GM23338 (cell line): Measurements from ENCODE around the gene RPLP1. TPM values are rescaled to one million over a fixed set of nuclear protein-coding genes. Genes with fewer than 3 reads are reported as not detected.

Experiments
- ATAC-seq: fragments of 200-7000 bp; cut with Tn5 transposase; 3 replicates; pipeline ENCODE4 v1.9.1; 2020
- DNase-seq: peaks from one replicate; pipeline ENCODE4 v3.0.0-alpha.2; 2015; ENCODE audit warnings: low spot score
- H2AFZ ChIP-seq: fragments of 200-600 bp; sonication (generic); 2 replicates; pipeline ENCODE4 v1.8.0; 2016; ENCODE audit warnings: antibody characterized with exemption, mild to moderate bottlenecking, moderate library complexity
- H3F3A ChIP-seq: fragments of 200-600 bp; sonication (generic); replicated peaks from 2 replicates; pipeline ENCODE4 v1.8.0; 2017; ENCODE audit warnings: antibody characterized with exemption, mixed run types, low read depth
- H3K27ac ChIP-seq: fragments of 200-600 bp; sonication (generic); 2 replicates; pipeline ENCODE4 v1.6.1; 2016; ENCODE audit warnings: low read depth
- H3K27me3 ChIP-seq: fragments of 200-600 bp; sonication (generic); 2 replicates; pipeline ENCODE4 v1.8.0; 2016; ENCODE audit warnings: mild to moderate bottlenecking, mixed run types, moderate library complexity; ENCODE audit not compliant: insufficient read depth
- H3K36me3 ChIP-seq: fragments of 200-600 bp; sonication (generic); 2 replicates; pipeline ENCODE4 v1.8.0; 2016; ENCODE audit warnings: mild to moderate bottlenecking; ENCODE audit not compliant: insufficient read depth
- H3K4me1 ChIP-seq: fragments of 200-600 bp; sonication (generic); 2 replicates; pipeline ENCODE4 v1.8.0; 2016; ENCODE audit warnings: mild to moderate bottlenecking, moderate library complexity; ENCODE audit not compliant: insufficient read depth
- H3K4me2 ChIP-seq: fragments of 200-600 bp; sonication (generic); 2 replicates; pipeline ENCODE4 v1.7.1; 2017; ENCODE audit warnings: mixed run types
- H3K4me3 ChIP-seq: fragments of 200-600 bp; sonication (generic); 2 replicates; pipeline ENCODE4 v1.6.1; 2016; ENCODE audit warnings: mixed run types
- H3K79me2 ChIP-seq: fragments of 200-600 bp; sonication (generic); replicated peaks from 2 replicates; pipeline ENCODE4 v1.8.0; 2017; ENCODE audit warnings: mild to moderate bottlenecking; ENCODE audit not compliant: insufficient read depth
- H3K9me2 ChIP-seq: fragments of 200-600 bp; sonication (generic); 2 replicates; pipeline ENCODE4 v1.8.0; 2017; ENCODE audit not compliant: insufficient read depth
- H4K20me1 ChIP-seq: fragments of 200-600 bp; sonication (generic); replicated peaks from 2 replicates; pipeline ENCODE4 v1.8.0; 2017; ENCODE audit warnings: mild to moderate bottlenecking; ENCODE audit not compliant: insufficient read depth
- H3K27ac Mint-ChIP-seq: 2 replicates; pipeline ENCODE4 v1.8.0; 2020; ENCODE audit warnings: inconsistent platforms, mild to moderate bottlenecking, moderate library complexity, mixed read lengths
- H3K27me3 Mint-ChIP-seq: 3 replicates; pipeline ENCODE4 v1.8.0; 2022; ENCODE audit warnings: low read depth, mild to moderate bottlenecking, moderate library complexity, mixed read lengths, inconsistent platforms; ENCODE audit not compliant: insufficient read depth, poor library complexity
- H3K36me3 Mint-ChIP-seq: 3 replicates; pipeline ENCODE4 v1.8.0; 2021; ENCODE audit warnings: low read depth, mild to moderate bottlenecking, inconsistent platforms, moderate library complexity, mixed read lengths
- H3K4me1 Mint-ChIP-seq: 3 replicates; pipeline ENCODE4 v1.8.0; 2020; ENCODE audit warnings: mild to moderate bottlenecking, inconsistent platforms, mixed read lengths
- H3K4me3 Mint-ChIP-seq: 3 replicates; pipeline ENCODE4 v1.8.0; 2021; ENCODE audit warnings: moderate library complexity, mild to moderate bottlenecking, inconsistent platforms, mixed read lengths
- H3K9me3 Mint-ChIP-seq: 3 replicates; pipeline ENCODE4 v1.8.0; 2020; ENCODE audit warnings: moderate library complexity, mild to moderate bottlenecking, inconsistent platforms, mixed read lengths
- CREB1 ChIP-seq: fragments of 250-450 bp; sonication (Bioruptor Pico); IDR thresholded peaks from 2 replicates; pipeline ENCODE4 v1.5.0; 2020; ENCODE audit warnings: low read depth, mild to moderate bottlenecking, moderate library complexity
- EZH2 ChIP-seq: fragments of 200-600 bp; sonication (generic); IDR thresholded peaks from one replicate; pipeline ENCODE4 v1.8.0; 2017; ENCODE audit warnings: antibody characterized with exemption, mild to moderate bottlenecking, low read depth; ENCODE audit not compliant: unreplicated experiment
- EZH2phosphoT487 ChIP-seq: fragments of 200-600 bp; sonication (generic); IDR thresholded peaks from one replicate; pipeline ENCODE4 v1.8.1; 2018; ENCODE audit warnings: antibody characterized with exemption; ENCODE audit not compliant: unreplicated experiment
- JUNB ChIP-seq: IDR thresholded peaks from one replicate; pipeline ENCODE4 v1.6.1; 2016; ENCODE audit warnings: antibody characterized with exemption; ENCODE audit not compliant: unreplicated experiment
- NANOG ChIP-seq: IDR thresholded peaks from 2 replicates; pipeline ENCODE4 v1.6.1; 2016; ENCODE audit warnings: antibody characterized with exemption, borderline replicate concordance
- POLR2AphosphoS5 ChIP-seq: IDR thresholded peaks from 2 replicates; pipeline ENCODE4 v1.6.1; 2016; ENCODE audit warnings: antibody characterized with exemption, low read depth
- STAT1 ChIP-seq: IDR thresholded peaks from one replicate; pipeline ENCODE4 v1.6.1; 2016; ENCODE audit warnings: antibody characterized with exemption; ENCODE audit not compliant: unreplicated experiment
- ZNF114 ChIP-seq: fragments of 250-450 bp; sonication (Bioruptor Pico); IDR thresholded peaks from 2 replicates; pipeline ENCODE4 v1.5.0; 2020; ENCODE audit warnings: mild to moderate bottlenecking, moderate library complexity
- ZNF331 ChIP-seq: fragments of 250-450 bp; sonication (Bioruptor Pico); IDR thresholded peaks from 2 replicates; pipeline ENCODE4 v1.5.0; 2020; ENCODE audit warnings: low read depth, mild to moderate bottlenecking, moderate library complexity
- polyA plus RNA-seq: library from polyadenylated mRNA; unstranded; fragments of >200 nt; fragmentation: Nextera tagmentation; extraction: Ambion mirVana; gene quantifications from 2 replicates; pipeline ENCODE4 v1.2.1, GENCODE V29; 2016
- total RNA-seq: library from RNA; depleted of rRNA; stranded (reverse); fragments of >200 nt; shearing (Covaris generic); gene quantifications from 2 replicates; pipeline ENCODE4 v1.2.3, GENCODE V29; 2014
- TF ChIP-seq, protein P1 (sequence below): IDR thresholded peaks from one replicate; pipeline ENCODE4 v1.6.1; 2018; ENCODE audit warnings: antibody characterized with exemption; ENCODE audit not compliant: unreplicated experiment
- TF ChIP-seq, protein P2 (sequence below): IDR thresholded peaks from 2 replicates; pipeline ENCODE4 v1.6.1; 2016; ENCODE audit warnings: antibody characterized with exemption
- TF ChIP-seq, protein P3 (sequence below), 2 experiments: fragments of 200-600 bp in 1 of 2; sonication (generic) in 1 of 2; conservative IDR thresholded peaks; 2 replicates each; pipeline versions ENCODE4 v1.5.1 to v1.6.1; 2016 to 2017; ENCODE audit warnings: antibody characterized with exemption in 2 of 2, low read depth in 2 of 2, mild to moderate bottlenecking in 2 of 2, moderate library complexity in 1 of 2
- TF ChIP-seq, protein P4 (sequence below): fragments of 250-450 bp; sonication (Bioruptor Pico); IDR thresholded peaks from 2 replicates; pipeline ENCODE4 v1.5.0; 2020; ENCODE audit warnings: mild to moderate bottlenecking, moderate library complexity

Gene RPLP1
- total and polyA plus RNA-seq, 2 experiments from 2014 or later = 283 to 3,258 TPM

DNA sequence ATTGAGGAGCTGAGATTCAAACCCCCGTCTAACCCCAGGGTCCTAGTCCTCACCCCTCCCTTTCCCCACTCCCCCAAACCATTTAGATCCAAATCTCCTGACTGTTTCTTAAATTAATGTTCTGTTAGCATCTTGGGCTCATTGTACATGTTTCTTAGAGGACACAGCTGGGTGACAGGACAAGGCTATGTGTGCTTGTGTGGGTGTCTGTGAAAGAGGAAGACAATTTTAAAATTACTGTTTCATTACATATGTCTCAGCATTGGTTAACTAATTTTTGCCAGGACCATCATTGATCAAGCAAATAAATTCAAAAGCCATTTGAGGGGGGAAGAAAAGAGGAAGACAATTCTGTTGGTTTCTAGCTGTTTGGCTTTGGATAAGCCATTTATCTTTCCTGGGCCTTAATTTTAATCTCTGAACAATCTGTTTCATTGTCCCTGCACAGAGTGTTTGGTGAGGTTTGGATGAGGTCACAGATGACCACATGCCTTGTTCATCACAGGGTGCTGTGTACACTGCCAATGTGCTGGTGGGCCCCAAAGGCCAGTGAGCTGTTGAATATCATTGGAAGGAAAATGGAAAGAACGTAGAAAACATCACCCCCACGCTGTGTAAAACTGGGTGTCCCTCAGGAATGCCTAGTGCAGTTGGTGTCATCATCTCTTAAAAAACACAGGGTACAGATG, 51.9 kb downstream of the RPLP1 start:
- Histone ChIP-seq H3K4me3 (no peak overlapping the region), H3K36me3 (no peaks in the 10 kb centered on the region), H3K27me3 (no peaks in the 10 kb centered on the region), H3K27ac (no peak overlapping the region), H3F3A (no peaks in the 10 kb centered on the region), H4K20me1 (no peaks in the 10 kb centered on the region), H2AFZ (no peak overlapping the region), H3K4me1 (no peaks in the 10 kb centered on the region), H3K9me2 (no peaks in the 10 kb centered on the region), H3K4me2 (no peak overlapping the region), H3K79me2 (no peaks in the 10 kb centered on the region)
- H3K27me3 Mint-ChIP-seq = peaks cover 2% of the 10 kb centered on the region
- TF ChIP-seq, protein P1, sequence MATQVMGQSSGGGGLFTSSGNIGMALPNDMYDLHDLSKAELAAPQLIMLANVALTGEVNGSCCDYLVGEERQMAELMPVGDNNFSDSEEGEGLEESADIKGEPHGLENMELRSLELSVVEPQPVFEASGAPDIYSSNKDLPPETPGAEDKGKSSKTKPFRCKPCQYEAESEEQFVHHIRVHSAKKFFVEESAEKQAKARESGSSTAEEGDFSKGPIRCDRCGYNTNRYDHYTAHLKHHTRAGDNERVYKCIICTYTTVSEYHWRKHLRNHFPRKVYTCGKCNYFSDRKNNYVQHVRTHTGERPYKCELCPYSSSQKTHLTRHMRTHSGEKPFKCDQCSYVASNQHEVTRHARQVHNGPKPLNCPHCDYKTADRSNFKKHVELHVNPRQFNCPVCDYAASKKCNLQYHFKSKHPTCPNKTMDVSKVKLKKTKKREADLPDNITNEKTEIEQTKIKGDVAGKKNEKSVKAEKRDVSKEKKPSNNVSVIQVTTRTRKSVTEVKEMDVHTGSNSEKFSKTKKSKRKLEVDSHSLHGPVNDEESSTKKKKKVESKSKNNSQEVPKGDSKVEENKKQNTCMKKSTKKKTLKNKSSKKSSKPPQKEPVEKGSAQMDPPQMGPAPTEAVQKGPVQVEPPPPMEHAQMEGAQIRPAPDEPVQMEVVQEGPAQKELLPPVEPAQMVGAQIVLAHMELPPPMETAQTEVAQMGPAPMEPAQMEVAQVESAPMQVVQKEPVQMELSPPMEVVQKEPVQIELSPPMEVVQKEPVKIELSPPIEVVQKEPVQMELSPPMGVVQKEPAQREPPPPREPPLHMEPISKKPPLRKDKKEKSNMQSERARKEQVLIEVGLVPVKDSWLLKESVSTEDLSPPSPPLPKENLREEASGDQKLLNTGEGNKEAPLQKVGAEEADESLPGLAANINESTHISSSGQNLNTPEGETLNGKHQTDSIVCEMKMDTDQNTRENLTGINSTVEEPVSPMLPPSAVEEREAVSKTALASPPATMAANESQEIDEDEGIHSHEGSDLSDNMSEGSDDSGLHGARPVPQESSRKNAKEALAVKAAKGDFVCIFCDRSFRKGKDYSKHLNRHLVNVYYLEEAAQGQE = no peak
- TF ChIP-seq NANOG (no peak), STAT1 (no peak), EZH2 (no peak), ZNF331 (no peak), CREB1 (CRISPR knock-in tag) (no peak), POLR2AphosphoS5 (no peak), EZH2phosphoT487 (no peak), ZNF114 (no peak), JUNB (no peak)
- TF ChIP-seq, protein P2, sequence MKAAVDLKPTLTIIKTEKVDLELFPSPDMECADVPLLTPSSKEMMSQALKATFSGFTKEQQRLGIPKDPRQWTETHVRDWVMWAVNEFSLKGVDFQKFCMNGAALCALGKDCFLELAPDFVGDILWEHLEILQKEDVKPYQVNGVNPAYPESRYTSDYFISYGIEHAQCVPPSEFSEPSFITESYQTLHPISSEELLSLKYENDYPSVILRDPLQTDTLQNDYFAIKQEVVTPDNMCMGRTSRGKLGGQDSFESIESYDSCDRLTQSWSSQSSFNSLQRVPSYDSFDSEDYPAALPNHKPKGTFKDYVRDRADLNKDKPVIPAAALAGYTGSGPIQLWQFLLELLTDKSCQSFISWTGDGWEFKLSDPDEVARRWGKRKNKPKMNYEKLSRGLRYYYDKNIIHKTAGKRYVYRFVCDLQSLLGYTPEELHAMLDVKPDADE = no peak
- TF ChIP-seq, protein P3, sequence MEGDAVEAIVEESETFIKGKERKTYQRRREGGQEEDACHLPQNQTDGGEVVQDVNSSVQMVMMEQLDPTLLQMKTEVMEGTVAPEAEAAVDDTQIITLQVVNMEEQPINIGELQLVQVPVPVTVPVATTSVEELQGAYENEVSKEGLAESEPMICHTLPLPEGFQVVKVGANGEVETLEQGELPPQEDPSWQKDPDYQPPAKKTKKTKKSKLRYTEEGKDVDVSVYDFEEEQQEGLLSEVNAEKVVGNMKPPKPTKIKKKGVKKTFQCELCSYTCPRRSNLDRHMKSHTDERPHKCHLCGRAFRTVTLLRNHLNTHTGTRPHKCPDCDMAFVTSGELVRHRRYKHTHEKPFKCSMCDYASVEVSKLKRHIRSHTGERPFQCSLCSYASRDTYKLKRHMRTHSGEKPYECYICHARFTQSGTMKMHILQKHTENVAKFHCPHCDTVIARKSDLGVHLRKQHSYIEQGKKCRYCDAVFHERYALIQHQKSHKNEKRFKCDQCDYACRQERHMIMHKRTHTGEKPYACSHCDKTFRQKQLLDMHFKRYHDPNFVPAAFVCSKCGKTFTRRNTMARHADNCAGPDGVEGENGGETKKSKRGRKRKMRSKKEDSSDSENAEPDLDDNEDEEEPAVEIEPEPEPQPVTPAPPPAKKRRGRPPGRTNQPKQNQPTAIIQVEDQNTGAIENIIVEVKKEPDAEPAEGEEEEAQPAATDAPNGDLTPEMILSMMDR (conservative IDR thresholded peaks at IDR 0.05; ENCODE audit: low read depth in 2 of 2) = no peak
- TF ChIP-seq, protein P4, sequence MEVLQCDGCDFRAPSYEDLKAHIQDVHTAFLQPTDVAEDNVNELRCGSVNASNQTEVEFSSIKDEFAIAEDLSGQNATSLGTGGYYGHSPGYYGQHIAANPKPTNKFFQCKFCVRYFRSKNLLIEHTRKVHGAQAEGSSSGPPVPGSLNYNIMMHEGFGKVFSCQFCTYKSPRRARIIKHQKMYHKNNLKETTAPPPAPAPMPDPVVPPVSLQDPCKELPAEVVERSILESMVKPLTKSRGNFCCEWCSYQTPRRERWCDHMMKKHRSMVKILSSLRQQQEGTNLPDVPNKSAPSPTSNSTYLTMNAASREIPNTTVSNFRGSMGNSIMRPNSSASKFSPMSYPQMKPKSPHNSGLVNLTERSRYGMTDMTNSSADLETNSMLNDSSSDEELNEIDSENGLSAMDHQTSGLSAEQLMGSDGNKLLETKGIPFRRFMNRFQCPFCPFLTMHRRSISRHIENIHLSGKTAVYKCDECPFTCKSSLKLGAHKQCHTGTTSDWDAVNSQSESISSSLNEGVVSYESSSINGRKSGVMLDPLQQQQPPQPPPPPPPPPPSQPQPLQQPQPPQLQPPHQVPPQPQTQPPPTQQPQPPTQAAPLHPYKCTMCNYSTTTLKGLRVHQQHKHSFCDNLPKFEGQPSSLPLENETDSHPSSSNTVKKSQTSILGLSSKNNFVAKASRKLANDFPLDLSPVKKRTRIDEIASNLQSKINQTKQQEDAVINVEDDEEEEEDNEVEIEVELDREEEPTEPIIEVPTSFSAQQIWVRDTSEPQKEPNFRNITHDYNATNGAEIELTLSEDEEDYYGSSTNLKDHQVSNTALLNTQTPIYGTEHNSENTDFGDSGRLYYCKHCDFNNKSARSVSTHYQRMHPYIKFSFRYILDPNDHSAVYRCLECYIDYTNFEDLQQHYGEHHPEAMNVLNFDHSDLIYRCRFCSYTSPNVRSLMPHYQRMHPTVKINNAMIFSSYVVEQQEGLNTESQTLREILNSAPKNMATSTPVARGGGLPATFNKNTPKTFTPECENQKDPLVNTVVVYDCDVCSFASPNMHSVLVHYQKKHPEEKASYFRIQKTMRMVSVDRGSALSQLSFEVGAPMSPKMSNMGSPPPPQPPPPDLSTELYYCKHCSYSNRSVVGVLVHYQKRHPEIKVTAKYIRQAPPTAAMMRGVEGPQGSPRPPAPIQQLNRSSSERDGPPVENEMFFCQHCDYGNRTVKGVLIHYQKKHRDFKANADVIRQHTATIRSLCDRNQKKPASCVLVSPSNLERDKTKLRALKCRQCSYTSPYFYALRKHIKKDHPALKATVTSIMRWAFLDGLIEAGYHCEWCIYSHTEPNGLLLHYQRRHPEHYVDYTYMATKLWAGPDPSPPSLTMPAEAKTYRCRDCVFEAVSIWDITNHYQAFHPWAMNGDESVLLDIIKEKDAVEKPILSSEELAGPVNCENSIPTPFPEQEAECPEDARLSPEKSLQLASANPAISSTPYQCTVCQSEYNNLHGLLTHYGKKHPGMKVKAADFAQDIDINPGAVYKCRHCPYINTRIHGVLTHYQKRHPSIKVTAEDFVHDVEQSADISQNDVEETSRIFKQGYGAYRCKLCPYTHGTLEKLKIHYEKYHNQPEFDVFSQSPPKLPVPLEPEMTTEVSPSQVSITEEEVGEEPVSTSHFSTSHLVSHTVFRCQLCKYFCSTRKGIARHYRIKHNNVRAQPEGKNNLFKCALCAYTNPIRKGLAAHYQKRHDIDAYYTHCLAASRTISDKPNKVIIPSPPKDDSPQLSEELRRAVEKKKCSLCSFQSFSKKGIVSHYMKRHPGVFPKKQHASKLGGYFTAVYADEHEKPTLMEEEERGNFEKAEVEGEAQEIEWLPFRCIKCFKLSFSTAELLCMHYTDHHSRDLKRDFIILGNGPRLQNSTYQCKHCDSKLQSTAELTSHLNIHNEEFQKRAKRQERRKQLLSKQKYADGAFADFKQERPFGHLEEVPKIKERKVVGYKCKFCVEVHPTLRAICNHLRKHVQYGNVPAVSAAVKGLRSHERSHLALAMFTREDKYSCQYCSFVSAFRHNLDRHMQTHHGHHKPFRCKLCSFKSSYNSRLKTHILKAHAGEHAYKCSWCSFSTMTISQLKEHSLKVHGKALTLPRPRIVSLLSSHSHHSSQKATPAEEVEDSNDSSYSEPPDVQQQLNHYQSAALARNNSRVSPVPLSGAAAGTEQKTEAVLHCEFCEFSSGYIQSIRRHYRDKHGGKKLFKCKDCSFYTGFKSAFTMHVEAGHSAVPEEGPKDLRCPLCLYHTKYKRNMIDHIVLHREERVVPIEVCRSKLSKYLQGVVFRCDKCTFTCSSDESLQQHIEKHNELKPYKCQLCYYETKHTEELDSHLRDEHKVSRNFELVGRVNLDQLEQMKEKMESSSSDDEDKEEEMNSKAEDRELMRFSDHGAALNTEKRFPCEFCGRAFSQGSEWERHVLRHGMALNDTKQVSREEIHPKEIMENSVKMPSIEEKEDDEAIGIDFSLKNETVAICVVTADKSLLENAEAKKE (CRISPR knock-in tag) = no peak
- ATAC-seq (no peak), DNase-seq (no peak)
- H3K36me3 Mint-ChIP-seq = no peaks in the 10 kb centered on the region
- H3K4me1 Mint-ChIP-seq = peaks cover 4% of the 10 kb centered on the region; the same call in 2 of the 3 replicates
- no peak overlapping the region for H3K4me3 Mint-ChIP-seq
- H3K27ac Mint-ChIP-seq = no peak overlapping the region
- H3K9me3 Mint-ChIP-seq = no peaks in the 10 kb centered on the region; the same call in 2 of the 3 replicates
